ENCODE data around the gene FILIP1.

The FILIP1 gene

GRCh38 chr6:75372884-75373283 lies 120.7 kb downstream of the FILIP1 start:
- DNase-seq = no peak

GRCh38 chr6:75370011-75370410 lies 123.6 kb downstream of the FILIP1 start:
- no peak for DNase-seq

- DNase-seq = no peak
Observed at GRCh38 chr6:75368864-75369402, 124.7 kb downstream of the FILIP1 start.

GRCh38 chr6:75368151-75368779 lies 125.3 kb downstream of the FILIP1 start:
- no peak for DNase-seq

- no peak for DNase-seq
Observed at GRCh38 chr6:75363304-75363703, 130.3 kb downstream of the FILIP1 start.

GRCh38 chr6:75353644-75354043 lies 140.0 kb downstream of the FILIP1 start:
- DNase-seq = no peak

GRCh38 chr6:75351570-75351969 lies 142.0 kb downstream of the FILIP1 start:
- DNase-seq = no peak

GRCh38 chr6:75350808-75351207 lies 142.8 kb downstream of the FILIP1 start:
- no peak for DNase-seq

- DNase-seq = no peak
Observed at GRCh38 chr6:75350156-75350555, 143.4 kb downstream of the FILIP1 start.

GRCh38 chr6:75349262-75349984 lies 144.2 kb downstream of the FILIP1 start:
- DNase-seq = no peak

- no peak for DNase-seq
Observed at GRCh38 chr6:75348882-75349261, 144.7 kb downstream of the FILIP1 start.

GRCh38 chr6:75347898-75348610 lies 145.5 kb downstream of the FILIP1 start:
- DNase-seq = no peak

- DNase-seq = no peak
Observed at GRCh38 chr6:75345413-75345812, 148.2 kb downstream of the FILIP1 start.

- DNase-seq = no peak
Observed at GRCh38 chr6:75344455-75344854, 149.1 kb downstream of the FILIP1 start.

GRCh38 chr6:75344021-75344420 lies 149.6 kb downstream of the FILIP1 start:
- DNase-seq = no peak

GRCh38 chr6:75337835-75338580 lies 155.6 kb downstream of the FILIP1 start:
- DNase-seq = no peak

- DNase-seq = peak; percentile 12
Observed at GRCh38 chr6:75334266-75335040, 159.1 kb downstream of the FILIP1 start.

GRCh38 chr6:75333676-75334200 lies 159.9 kb downstream of the FILIP1 start:
- DNase-seq = no peak

- DNase-seq = peak; percentile 48
Observed at GRCh38 chr6:75331151-75331550, 162.4 kb downstream of the FILIP1 start.

- DNase-seq = no peak
Observed at GRCh38 chr6:75329703-75330102, 163.9 kb downstream of the FILIP1 start.

GRCh38 chr6:75327807-75328206 lies 165.8 kb downstream of the FILIP1 start:
- DNase-seq = no peak
